Stimulated activated naive CD8-positive, alpha-beta T cell treated with anti-CD3 and anti-CD28 coated beads, Interleukin-15, Interleukin-2, amounts not matched to agents 100 ng/mL and 50 ng/mL, for 24 hours (primary cell): Measurements from ENCODE around the gene NHSL2.

Experiments
- H3K27ac Mint-ChIP-seq: one replicate; pipeline ENCODE4 v1.8.0; 2021; ENCODE audit warnings: mild to moderate bottlenecking, mixed read lengths
- H3K27me3 Mint-ChIP-seq: one replicate; pipeline ENCODE4 v1.8.0; 2021; ENCODE audit warnings: mixed read lengths
- H3K36me3 Mint-ChIP-seq: one replicate; pipeline ENCODE4 v1.8.0; 2021; ENCODE audit warnings: low read depth, mixed read lengths
- H3K4me1 Mint-ChIP-seq: one replicate; pipeline ENCODE4 v1.8.0; 2021; ENCODE audit warnings: low read depth, mixed read lengths
- H3K4me3 Mint-ChIP-seq: one replicate; pipeline ENCODE4 v1.8.0; 2021; ENCODE audit warnings: mild to moderate bottlenecking, mixed read lengths
- H3K9me3 Mint-ChIP-seq: one replicate; pipeline ENCODE4 v1.8.0; 2021; ENCODE audit warnings: mixed read lengths

Gene NHSL2

GRCh38 chrX:72009731-72010130 lies 99.1 kb downstream of the NHSL2 start:
- Mint-ChIP-seq H3K9me3 (no peaks in the 10 kb centered on the region), H3K27ac (no peak overlapping the region), H3K36me3 (no peaks in the 10 kb centered on the region), H3K4me1 (no peaks in the 10 kb centered on the region), H3K27me3 (peaks cover 10% of the 10 kb centered on the region), H3K4me3 (no peak overlapping the region)

DNA sequence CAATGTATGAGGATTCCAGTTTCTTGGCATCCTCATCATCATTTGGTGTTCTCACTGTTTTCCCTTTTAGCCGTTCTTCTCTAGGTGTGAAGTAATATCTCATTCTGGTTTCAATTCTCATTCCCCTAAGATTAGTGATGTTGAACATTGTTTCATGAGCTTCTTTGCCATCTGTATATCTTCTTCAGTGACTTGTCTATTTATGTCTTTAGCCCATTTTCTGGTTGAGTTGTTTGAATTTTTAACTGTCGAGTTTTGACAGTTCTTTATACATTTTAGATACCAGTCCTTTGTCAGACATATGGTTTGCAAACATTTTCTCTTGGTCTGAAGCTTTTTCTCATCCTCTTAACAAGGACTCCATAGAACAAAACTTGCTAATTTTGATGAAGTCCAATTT lies 101.1 kb downstream of the NHSL2 start:
- Mint-ChIP-seq H3K4me1 (no peaks in the 10 kb centered on the region), H3K27ac (no peak overlapping the region), H3K27me3 (peaks cover 22% of the 10 kb centered on the region), H3K36me3 (no peaks in the 10 kb centered on the region), H3K9me3 (no peaks in the 10 kb centered on the region), H3K4me3 (no peak overlapping the region)

- H3K27ac Mint-ChIP-seq = no peak overlapping the region
- H3K4me3 Mint-ChIP-seq = no peak overlapping the region
- no peaks in the 10 kb centered on the region for H3K36me3 Mint-ChIP-seq
- peaks cover 5% of the 10 kb centered on the region for H3K4me1 Mint-ChIP-seq
- H3K9me3 Mint-ChIP-seq = no peaks in the 10 kb centered on the region
- peaks cover 32% of the 10 kb centered on the region for H3K27me3 Mint-ChIP-seq
Measured at GRCh38 chrX:72015383-72015782, 104.7 kb downstream of the NHSL2 start.

- H3K36me3 Mint-ChIP-seq = no peaks in the 10 kb centered on the region
- no peak overlapping the region for H3K27ac Mint-ChIP-seq
- H3K9me3 Mint-ChIP-seq = no peaks in the 10 kb centered on the region
- peaks cover 32% of the 10 kb centered on the region for H3K27me3 Mint-ChIP-seq
- peaks cover 13% of the 10 kb centered on the region for H3K4me1 Mint-ChIP-seq
- H3K4me3 Mint-ChIP-seq = no peak overlapping the region
Measured at GRCh38 chrX:72016881-72017783, 106.5 kb downstream of the NHSL2 start.

- Mint-ChIP-seq H3K36me3 (no peaks in the 10 kb centered on the region), H3K4me3 (no peak overlapping the region), H3K9me3 (no peaks in the 10 kb centered on the region), H3K4me1 (peaks cover 13% of the 10 kb centered on the region), H3K27ac (no peak overlapping the region), H3K27me3 (peaks cover 37% of the 10 kb centered on the region)
Measured at GRCh38 chrX:72018277-72019112, 107.8 kb downstream of the NHSL2 start.

GRCh38 chrX:72019487-72019886 lies 108.8 kb downstream of the NHSL2 start:
- Mint-ChIP-seq H3K36me3 (no peaks in the 10 kb centered on the region), H3K4me3 (no peak overlapping the region), H3K27me3 (peaks cover 39% of the 10 kb centered on the region), H3K27ac (no peak overlapping the region), H3K4me1 (peaks cover 13% of the 10 kb centered on the region), H3K9me3 (no peaks in the 10 kb centered on the region)

DNA sequence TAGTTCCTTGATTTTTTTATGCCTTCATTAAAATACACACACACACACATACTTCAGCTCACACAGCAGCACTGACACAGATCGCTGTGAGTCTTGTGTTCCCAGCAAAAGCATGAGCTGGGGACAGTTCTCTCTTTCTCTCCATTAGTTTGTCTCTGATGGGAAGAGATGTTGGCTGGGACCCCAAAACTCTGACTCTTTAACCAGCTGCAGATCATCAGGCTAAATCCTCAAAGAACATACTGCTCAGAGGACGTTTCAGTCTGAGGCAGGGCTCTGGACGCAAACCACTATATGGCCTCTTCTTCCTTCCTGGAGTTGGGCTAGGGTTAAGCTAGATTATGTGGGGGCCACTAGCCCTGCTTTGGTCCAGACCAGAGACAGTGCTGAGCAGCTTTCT lies 109.6 kb downstream of the NHSL2 start:
- Mint-ChIP-seq H3K4me1 (peaks cover 13% of the 10 kb centered on the region), H3K4me3 (no peak overlapping the region), H3K27me3 (peaks cover 37% of the 10 kb centered on the region), H3K27ac (no peak overlapping the region), H3K36me3 (no peaks in the 10 kb centered on the region), H3K9me3 (no peaks in the 10 kb centered on the region)

DNA sequence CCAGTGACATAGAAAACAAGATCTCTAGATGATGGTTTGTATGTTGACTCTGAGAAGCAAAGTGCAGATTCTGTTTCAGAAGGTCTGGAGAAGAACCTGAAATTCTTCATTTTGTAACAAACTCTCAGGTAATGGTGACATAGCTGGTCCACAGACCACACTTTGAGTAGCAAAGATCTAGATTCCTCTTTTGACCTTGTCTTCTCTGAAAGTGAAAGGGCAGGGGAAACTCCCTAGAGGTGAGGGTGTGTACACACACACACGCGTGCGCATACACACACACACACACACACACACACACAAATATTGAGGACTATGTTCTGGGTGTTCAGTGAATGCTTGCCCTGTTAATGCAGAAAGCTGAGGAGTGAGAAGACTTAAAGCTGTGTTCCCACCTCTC lies 110.1 kb downstream of the NHSL2 start:
- H3K27me3 Mint-ChIP-seq = peaks cover 35% of the 10 kb centered on the region
- H3K4me3 Mint-ChIP-seq = no peak overlapping the region
- no peaks in the 10 kb centered on the region for H3K36me3 Mint-ChIP-seq
- no peaks in the 10 kb centered on the region for H3K9me3 Mint-ChIP-seq
- no peak overlapping the region for H3K27ac Mint-ChIP-seq
- peaks cover 13% of the 10 kb centered on the region for H3K4me1 Mint-ChIP-seq

- no peak overlapping the region for H3K4me3 Mint-ChIP-seq
- no peak overlapping the region for H3K27ac Mint-ChIP-seq
- peaks cover 29% of the 10 kb centered on the region for H3K27me3 Mint-ChIP-seq
- H3K9me3 Mint-ChIP-seq = no peaks in the 10 kb centered on the region
- no peaks in the 10 kb centered on the region for H3K36me3 Mint-ChIP-seq
- H3K4me1 Mint-ChIP-seq = peaks cover 18% of the 10 kb centered on the region
Measured at GRCh38 chrX:72021975-72022374, 111.3 kb downstream of the NHSL2 start.

- Mint-ChIP-seq H3K36me3 (no peaks in the 10 kb centered on the region), H3K27ac (no peak overlapping the region)
Measured at GRCh38 chrX:72023071-72023470, 112.4 kb downstream of the NHSL2 start.

GRCh38 chrX:72025236-72025770 lies 114.7 kb downstream of the NHSL2 start:
- Mint-ChIP-seq H3K36me3 (no peaks in the 10 kb centered on the region), H3K9me3 (no peaks in the 10 kb centered on the region), H3K27me3 (peaks cover 21% of the 10 kb centered on the region), H3K27ac (no peak overlapping the region), H3K4me3 (no peak overlapping the region), H3K4me1 (peaks cover 13% of the 10 kb centered on the region)

More at GRCh38 chrX:72023071-72023470, 112.4 kb downstream of the NHSL2 start:
- Mint-ChIP-seq H3K27me3 (peaks cover 29% of the 10 kb centered on the region), H3K9me3 (no peaks in the 10 kb centered on the region), H3K4me3 (no peak overlapping the region), H3K4me1 (peaks cover 18% of the 10 kb centered on the region)

- Mint-ChIP-seq H3K27ac (no peak overlapping the region), H3K36me3 (no peaks in the 10 kb centered on the region), H3K9me3 (no peaks in the 10 kb centered on the region), H3K4me3 (no peak overlapping the region), H3K4me1 (peaks cover 4% of the 10 kb centered on the region), H3K27me3 (peaks cover 21% of the 10 kb centered on the region)
Measured at GRCh38 chrX:72026341-72027023, 115.8 kb downstream of the NHSL2 start.

DNA sequence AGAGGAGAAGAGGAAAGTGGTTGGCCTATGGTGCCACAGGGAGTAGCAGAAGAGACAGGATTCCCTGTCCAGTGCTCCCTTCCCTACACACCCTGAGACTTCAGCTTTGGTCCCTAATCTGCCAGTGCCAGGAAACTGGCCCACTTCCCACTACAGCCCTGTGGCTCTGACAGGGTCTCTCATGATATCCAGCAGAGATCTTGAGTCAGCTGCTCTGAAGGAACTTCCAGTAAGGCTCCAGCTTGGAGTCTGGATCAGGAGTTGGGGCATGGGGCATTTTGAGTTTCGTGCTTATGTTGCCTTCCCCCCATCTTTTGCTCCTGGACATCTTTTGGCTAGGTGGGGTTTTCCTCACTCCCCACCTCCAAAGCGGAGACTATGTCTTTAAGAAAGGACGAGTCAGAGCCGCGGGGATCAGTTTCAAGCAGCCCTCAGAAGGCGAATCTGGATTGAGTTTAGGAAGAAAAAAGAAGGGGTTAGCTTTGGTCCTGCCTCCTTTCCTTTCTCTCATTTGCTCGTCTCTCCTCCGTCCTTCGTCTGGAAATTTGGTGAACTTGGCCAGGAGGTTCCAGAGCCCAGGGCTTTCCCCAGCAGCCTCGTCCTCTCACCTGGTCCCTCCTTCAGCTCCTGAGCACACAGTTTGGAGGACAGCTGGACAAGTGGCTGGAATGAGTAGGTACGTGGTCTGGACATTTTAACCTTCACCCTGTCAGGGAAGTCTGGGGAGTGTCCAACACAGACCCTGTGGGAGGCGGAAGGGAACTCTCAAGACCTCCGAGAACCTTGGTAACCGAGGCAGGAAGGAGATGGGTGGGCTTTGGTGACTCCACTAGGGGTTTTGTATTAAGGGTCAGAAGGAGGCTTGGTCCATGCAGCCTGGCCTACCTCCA lies 116.6 kb downstream of the NHSL2 start:
- Mint-ChIP-seq H3K36me3 (no peaks in the 10 kb centered on the region), H3K27me3 (peaks cover 17% of the 10 kb centered on the region), H3K4me3 (no peak overlapping the region), H3K4me1 (peaks cover 4% of the 10 kb centered on the region), H3K27ac (no peak overlapping the region), H3K9me3 (no peaks in the 10 kb centered on the region)

DNA sequence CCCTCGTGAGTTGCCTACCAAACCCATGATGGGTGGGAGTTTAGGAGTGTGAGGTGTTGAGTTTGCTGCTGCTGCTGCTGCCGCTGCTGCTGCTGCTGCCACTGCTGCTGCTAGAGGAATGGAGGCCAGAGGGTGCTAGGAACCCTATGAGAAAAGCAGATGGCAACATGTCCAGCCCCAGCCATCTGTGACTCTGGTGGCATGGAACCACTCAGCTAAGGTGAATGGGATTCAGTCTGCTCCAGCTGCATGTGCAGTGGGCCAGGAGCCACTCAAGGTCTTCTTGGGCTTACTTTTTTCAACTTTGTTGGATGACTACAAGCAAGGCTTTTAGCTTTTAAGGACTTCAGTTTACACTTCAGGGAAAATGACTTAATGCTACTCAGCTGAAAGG lies 117.3 kb downstream of the NHSL2 start:
- no peaks in the 10 kb centered on the region for H3K36me3 Mint-ChIP-seq
- no peak overlapping the region for H3K4me3 Mint-ChIP-seq
- no peak overlapping the region for H3K27ac Mint-ChIP-seq
- H3K27me3 Mint-ChIP-seq = peaks cover 16% of the 10 kb centered on the region
- H3K9me3 Mint-ChIP-seq = no peaks in the 10 kb centered on the region
- H3K4me1 Mint-ChIP-seq = peaks cover 4% of the 10 kb centered on the region
